Measurements from ENCODE around the gene ABCA1.
"Not testable (repeated sequence)": the region's sequence is repeated elsewhere in the genome, so short reads cannot be mapped to it uniquely, and the experiment has no call there.

DNA sequence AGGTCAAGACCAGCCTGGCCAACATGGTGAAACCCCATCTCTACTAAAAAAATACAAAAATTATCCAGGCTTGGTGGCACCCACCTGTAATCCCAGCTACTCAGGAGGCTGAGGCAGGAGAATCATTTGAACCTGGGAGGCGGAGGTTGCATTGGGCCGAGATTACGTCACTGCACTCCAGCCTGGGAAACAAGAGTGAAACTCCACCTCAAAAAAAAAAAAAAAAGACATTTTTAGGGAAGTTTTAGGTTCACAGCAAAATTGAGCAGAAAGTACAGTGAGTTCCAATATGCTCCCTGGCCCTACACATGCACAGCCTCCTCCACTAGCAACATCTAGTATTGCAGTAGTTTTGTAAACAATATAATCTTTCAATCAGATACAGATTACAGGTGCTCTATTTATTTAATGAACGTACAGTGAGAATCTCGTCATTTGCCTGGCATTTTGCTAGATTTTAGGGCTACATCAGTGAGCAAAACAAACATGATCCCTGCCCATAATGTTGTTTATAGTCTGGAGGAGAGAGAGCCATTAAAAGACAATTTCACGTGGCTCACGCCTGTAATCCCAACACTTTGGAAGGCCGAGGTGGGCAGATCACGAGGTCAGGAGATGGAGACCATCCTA lies 48.1 kb upstream of the ABCA1 start:
- TF ChIP-seq, protein P1, sequence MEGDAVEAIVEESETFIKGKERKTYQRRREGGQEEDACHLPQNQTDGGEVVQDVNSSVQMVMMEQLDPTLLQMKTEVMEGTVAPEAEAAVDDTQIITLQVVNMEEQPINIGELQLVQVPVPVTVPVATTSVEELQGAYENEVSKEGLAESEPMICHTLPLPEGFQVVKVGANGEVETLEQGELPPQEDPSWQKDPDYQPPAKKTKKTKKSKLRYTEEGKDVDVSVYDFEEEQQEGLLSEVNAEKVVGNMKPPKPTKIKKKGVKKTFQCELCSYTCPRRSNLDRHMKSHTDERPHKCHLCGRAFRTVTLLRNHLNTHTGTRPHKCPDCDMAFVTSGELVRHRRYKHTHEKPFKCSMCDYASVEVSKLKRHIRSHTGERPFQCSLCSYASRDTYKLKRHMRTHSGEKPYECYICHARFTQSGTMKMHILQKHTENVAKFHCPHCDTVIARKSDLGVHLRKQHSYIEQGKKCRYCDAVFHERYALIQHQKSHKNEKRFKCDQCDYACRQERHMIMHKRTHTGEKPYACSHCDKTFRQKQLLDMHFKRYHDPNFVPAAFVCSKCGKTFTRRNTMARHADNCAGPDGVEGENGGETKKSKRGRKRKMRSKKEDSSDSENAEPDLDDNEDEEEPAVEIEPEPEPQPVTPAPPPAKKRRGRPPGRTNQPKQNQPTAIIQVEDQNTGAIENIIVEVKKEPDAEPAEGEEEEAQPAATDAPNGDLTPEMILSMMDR (conservative IDR thresholded peaks at IDR 0.05; ENCODE audit: low read length): not testable (repeated sequence)
- TF ChIP-seq EZH2phosphoT487 (IDR thresholded peaks at IDR 0.05; ENCODE audit: borderline replicate concordance, low read depth, low read length): not testable (repeated sequence)
